ENCODE results near the gene SPOCK1. TPM values are rescaled to one million over a fixed set of nuclear protein-coding genes. Genes with fewer than 3 reads are reported as not detected.
"Not testable (repeated sequence)": the region's sequence is repeated elsewhere in the genome, so short reads cannot be mapped to it uniquely, and the experiment has no call there.

SPOCK1 gene
- total RNA-seq: under 1 TPM in 1 of 2 experiments, not detected in 1; 0.42 TPM

GRCh38 chr5:137498736-137499505 is at the start of gene SPOCK1:
TSS of gene SPOCK1 (minus strand) at chr5:137499326.
- Mint-ChIP-seq H3K27ac (no peak within 1 kb of the TSS), H3K4me1 (ENCODE audit: low read depth) (peaks cover 2% of the 10 kb centered on the region), H3K27me3 (ENCODE audit: low read depth) (peaks cover 13% of the 10 kb centered on the region), H3K9me3 (no peaks in the 10 kb centered on the region), H3K36me3 (ENCODE audit: low read depth) (no peaks in the 10 kb centered on the region), H3K4me3 (no peak within 1 kb of the TSS)
- CTCF ChIA-PET: interaction anchor here (0.6 to 1.2 kb wide), 4 partner anchors 93 to 185 kb away, joined by 3 to 8 read pairs (median 4); no protein-coding TSS in a partner anchor
- peak; percentile 54 for DNase-seq
- intact Hi-C loops (cut with micrococcal nuclease): loop anchor here (1.0 to 10.0 kb wide), 3 partner anchors 155 to 694 kb away; no protein-coding TSS in a partner anchor

DNA sequence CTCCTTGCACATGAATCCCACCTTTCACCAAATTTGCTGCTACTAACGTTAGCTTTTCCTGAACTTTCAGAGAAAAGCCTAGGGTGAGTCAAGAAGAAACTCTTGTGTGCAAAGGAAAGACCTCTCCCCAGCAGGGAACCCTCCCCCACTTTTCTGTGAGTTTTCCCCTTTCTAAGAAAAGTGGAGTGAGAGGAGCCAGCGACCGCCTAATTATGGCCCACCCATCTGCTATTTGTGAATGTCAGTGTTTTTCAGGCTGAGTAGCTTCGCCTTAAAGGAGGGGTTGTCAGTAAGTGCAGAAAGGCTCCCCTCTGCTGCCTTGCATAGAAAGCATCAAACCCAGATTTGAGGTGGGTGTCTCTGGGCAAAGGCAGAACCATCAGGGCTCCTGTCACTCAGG is 46.8 kb upstream of the SPOCK1 start:
- Mint-ChIP-seq H3K4me3 (no peak overlapping the region), H3K4me1 (ENCODE audit: low read depth) (no peaks in the 10 kb centered on the region), H3K36me3 (ENCODE audit: low read depth) (peaks cover 3% of the 10 kb centered on the region), H3K9me3 (peaks cover 11% of the 10 kb centered on the region), H3K27me3 (ENCODE audit: low read depth) (peaks cover 21% of the 10 kb centered on the region), H3K27ac (no peak overlapping the region)
- no peak for DNase-seq
- intact Hi-C loops (cut with micrococcal nuclease): no loop called here
- CTCF ChIA-PET: no interaction called here

- CTCF ChIA-PET; intact Hi-C loops (cut with micrococcal nuclease); H3K27ac Mint-ChIP-seq; H3K4me3 Mint-ChIP-seq; DNase-seq; H3K4me1 Mint-ChIP-seq (ENCODE audit: low read depth); H3K36me3 Mint-ChIP-seq (ENCODE audit: low read depth): not testable (repeated sequence)
- Mint-ChIP-seq H3K9me3 (peaks cover 12% of the 10 kb centered on the region), H3K27me3 (ENCODE audit: low read depth) (peaks cover 15% of the 10 kb centered on the region)
These were observed 36.3 kb upstream of the SPOCK1 start for GRCh38 chr5:137535449-137535848.

GRCh38 chr5:137533963-137534362 is 34.8 kb upstream of the SPOCK1 start:
- peaks cover 11% of the 10 kb centered on the region for H3K27me3 Mint-ChIP-seq (ENCODE audit: low read depth)
- CTCF ChIA-PET: no interaction called here
- peaks cover 12% of the 10 kb centered on the region for H3K9me3 Mint-ChIP-seq
- intact Hi-C loops (cut with micrococcal nuclease): no loop called here
- H3K36me3 Mint-ChIP-seq (ENCODE audit: low read depth): peaks cover 2% of the 10 kb centered on the region
- DNase-seq: no peak
- H3K4me3 Mint-ChIP-seq: no peak overlapping the region
- no peaks in the 10 kb centered on the region for H3K4me1 Mint-ChIP-seq (ENCODE audit: low read depth)
- H3K27ac Mint-ChIP-seq: no peak overlapping the region

DNA sequence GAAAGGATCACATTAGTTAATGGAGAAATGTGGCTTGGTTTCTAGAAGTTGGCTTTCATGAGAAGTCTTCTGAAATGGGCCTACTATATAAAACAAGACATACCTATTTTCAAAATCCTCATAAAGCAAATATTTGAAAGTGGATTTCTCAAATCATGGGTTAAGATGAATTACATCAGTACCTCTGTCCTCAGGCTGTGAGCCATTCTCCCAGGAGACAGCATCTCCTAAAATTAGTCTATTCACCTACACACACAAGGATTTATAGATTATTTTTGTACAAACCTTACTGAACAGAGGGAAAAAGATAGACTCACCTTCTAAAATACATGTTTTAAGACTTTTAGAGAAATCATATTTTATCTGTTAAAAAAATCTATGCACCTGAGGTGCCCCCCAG is 32.1 kb upstream of the SPOCK1 start:
- CTCF ChIA-PET: no interaction called here
- Mint-ChIP-seq H3K27ac (no peak overlapping the region), H3K4me3 (no peak overlapping the region), H3K36me3 (ENCODE audit: low read depth) (no peaks in the 10 kb centered on the region), H3K4me1 (ENCODE audit: low read depth) (no peaks in the 10 kb centered on the region), H3K9me3 (peaks cover 14% of the 10 kb centered on the region), H3K27me3 (ENCODE audit: low read depth) (peaks cover 13% of the 10 kb centered on the region)
- intact Hi-C loops (cut with micrococcal nuclease): no loop called here
- DNase-seq: no peak

DNA sequence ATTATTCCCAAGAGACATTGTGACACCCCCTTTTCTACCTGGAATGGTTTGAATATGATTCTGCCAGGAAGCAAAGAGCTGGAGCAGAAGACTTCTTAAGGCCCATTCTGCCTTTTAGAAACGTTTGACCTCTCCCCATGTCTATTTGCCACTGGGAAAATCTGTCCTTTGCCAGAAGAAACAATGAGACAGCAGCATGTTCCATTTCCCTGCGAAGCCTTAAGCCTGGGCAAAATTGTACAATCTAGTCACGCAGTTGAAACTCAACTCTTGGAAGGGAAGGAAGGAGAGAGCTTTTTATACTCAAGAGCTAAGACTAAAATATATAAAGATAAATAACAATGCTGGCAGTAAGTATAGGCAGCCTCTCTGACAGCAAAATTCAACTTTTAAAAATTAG is 22.1 kb upstream of the SPOCK1 start:
- no peak for DNase-seq
- Mint-ChIP-seq H3K9me3 (peaks cover 3% of the 10 kb centered on the region), H3K27me3 (ENCODE audit: low read depth) (peaks cover 15% of the 10 kb centered on the region), H3K36me3 (ENCODE audit: low read depth) (no peaks in the 10 kb centered on the region), H3K27ac (no peak overlapping the region), H3K4me1 (ENCODE audit: low read depth) (no peaks in the 10 kb centered on the region), H3K4me3 (no peak overlapping the region)
- CTCF ChIA-PET: no interaction called here
- intact Hi-C loops (cut with micrococcal nuclease): no loop called here

DNA sequence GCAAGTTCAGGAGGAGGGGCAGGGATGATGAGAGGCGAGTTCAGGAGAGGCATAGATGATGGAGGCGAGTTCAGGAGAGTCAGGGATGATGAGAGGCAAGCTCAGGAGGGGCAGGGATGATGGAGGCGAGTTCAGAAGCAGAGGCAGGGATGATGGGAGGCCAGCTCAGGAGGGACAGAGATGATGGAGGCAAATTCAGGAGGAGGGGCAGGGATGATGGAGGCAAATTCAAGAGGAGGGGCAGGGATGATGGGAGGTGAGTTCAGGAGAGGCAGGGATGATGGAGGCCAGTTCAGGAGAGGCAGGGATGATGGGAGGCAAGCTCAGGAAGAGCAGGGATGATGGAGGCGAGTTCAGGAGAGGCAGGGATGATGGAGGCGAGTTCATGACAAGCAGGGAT is 17.8 kb upstream of the SPOCK1 start:
- no peak for DNase-seq
- H3K9me3 Mint-ChIP-seq: peaks cover 3% of the 10 kb centered on the region
- H3K4me3 Mint-ChIP-seq: no peak overlapping the region
- CTCF ChIA-PET: interaction anchor here (1.3 kb wide), 1 partner anchor 57 kb away, joined by 3 read pairs; no protein-coding TSS in a partner anchor
- no peaks in the 10 kb centered on the region for H3K4me1 Mint-ChIP-seq (ENCODE audit: low read depth)
- no peaks in the 10 kb centered on the region for H3K36me3 Mint-ChIP-seq (ENCODE audit: low read depth)
- peaks cover 18% of the 10 kb centered on the region for H3K27me3 Mint-ChIP-seq (ENCODE audit: low read depth)
- no peak overlapping the region for H3K27ac Mint-ChIP-seq
- intact Hi-C loops (cut with micrococcal nuclease): no loop called here

- Mint-ChIP-seq H3K27ac (no peak overlapping the region), H3K36me3 (ENCODE audit: low read depth) (no peaks in the 10 kb centered on the region), H3K4me3 (no peak overlapping the region), H3K4me1 (ENCODE audit: low read depth) (no peaks in the 10 kb centered on the region), H3K27me3 (ENCODE audit: low read depth) (peaks cover 22% of the 10 kb centered on the region), H3K9me3 (peaks cover 3% of the 10 kb centered on the region)
- CTCF ChIA-PET: no interaction called here
- no peak for DNase-seq
- intact Hi-C loops (cut with micrococcal nuclease): no loop called here
These were observed 17.2 kb upstream of the SPOCK1 start for GRCh38 chr5:137516251-137516797.

DNA sequence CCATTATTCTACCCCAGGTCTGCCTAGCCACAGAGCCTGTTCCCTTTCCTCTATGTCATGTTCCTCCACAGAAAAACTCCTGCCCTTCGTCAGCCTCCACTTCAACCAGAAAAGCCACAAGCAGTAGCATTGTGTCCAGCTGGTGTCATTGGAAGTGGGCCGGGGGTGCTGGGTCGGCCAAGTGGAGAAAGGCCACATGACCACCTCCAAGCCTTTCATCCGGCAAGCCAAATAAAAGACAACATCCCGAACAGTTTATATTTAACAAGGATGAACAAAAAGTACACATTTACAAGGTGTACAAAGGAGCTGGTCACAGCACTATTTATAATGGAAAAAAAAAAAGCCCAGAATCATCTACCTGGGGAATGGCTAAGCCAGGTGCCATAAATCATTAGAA is 16.1 kb upstream of the SPOCK1 start:
- intact Hi-C loops (cut with micrococcal nuclease): no loop called here
- Mint-ChIP-seq H3K27me3 (ENCODE audit: low read depth) (peaks cover 18% of the 10 kb centered on the region), H3K4me3 (no peak overlapping the region), H3K4me1 (ENCODE audit: low read depth) (no peaks in the 10 kb centered on the region), H3K36me3 (ENCODE audit: low read depth) (no peaks in the 10 kb centered on the region), H3K9me3 (peaks cover 5% of the 10 kb centered on the region), H3K27ac (no peak overlapping the region)
- CTCF ChIA-PET: interaction anchor here (0.6 kb wide), 1 partner anchor 149 kb away, joined by 3 read pairs; no protein-coding TSS in a partner anchor
- no peak for DNase-seq

GRCh38 chr5:137510671-137511070 is 11.5 kb upstream of the SPOCK1 start:
- H3K27ac Mint-ChIP-seq: no peak overlapping the region
- DNase-seq: no peak
- no peaks in the 10 kb centered on the region for H3K4me1 Mint-ChIP-seq (ENCODE audit: low read depth)
- H3K27me3 Mint-ChIP-seq (ENCODE audit: low read depth): peaks cover 18% of the 10 kb centered on the region
- no peaks in the 10 kb centered on the region for H3K36me3 Mint-ChIP-seq (ENCODE audit: low read depth)
- CTCF ChIA-PET: no interaction called here
- intact Hi-C loops (cut with micrococcal nuclease): no loop called here
- H3K4me3 Mint-ChIP-seq: no peak overlapping the region
- peaks cover 2% of the 10 kb centered on the region for H3K9me3 Mint-ChIP-seq

DNA sequence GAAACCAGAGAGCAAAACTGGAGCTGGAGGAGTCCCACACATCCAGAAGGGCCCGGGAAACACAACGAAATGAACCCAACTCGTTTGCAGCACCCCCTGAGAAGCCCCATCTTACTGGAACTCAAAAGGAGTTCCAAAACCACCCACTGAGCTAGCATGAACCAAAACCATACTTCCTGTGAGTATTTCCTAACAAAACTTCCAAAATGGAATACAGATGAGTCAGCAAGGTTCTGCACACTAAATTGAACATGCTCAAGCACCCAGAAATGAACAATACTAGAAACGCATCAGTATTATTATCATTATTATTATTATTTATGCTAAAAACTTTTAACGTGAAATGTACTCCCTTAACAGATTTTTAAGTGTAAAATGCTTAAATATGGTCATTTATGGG is 8.0 kb upstream of the SPOCK1 start:
- H3K27me3 Mint-ChIP-seq (ENCODE audit: low read depth): peaks cover 17% of the 10 kb centered on the region
- H3K36me3 Mint-ChIP-seq (ENCODE audit: low read depth): no peaks in the 10 kb centered on the region
- intact Hi-C loops (cut with micrococcal nuclease): no loop called here
- H3K4me1 Mint-ChIP-seq (ENCODE audit: low read depth): no peaks in the 10 kb centered on the region
- CTCF ChIA-PET: no interaction called here
- H3K4me3 Mint-ChIP-seq: no peak overlapping the region
- H3K9me3 Mint-ChIP-seq: peaks cover 2% of the 10 kb centered on the region
- no peak overlapping the region for H3K27ac Mint-ChIP-seq
- no peak for DNase-seq

- Mint-ChIP-seq H3K27me3 (ENCODE audit: low read depth) (peaks cover 14% of the 10 kb centered on the region), H3K4me3 (no peak overlapping the region), H3K27ac (no peak overlapping the region), H3K4me1 (ENCODE audit: low read depth) (no peaks in the 10 kb centered on the region), H3K9me3 (peaks cover 2% of the 10 kb centered on the region), H3K36me3 (ENCODE audit: low read depth) (no peaks in the 10 kb centered on the region)
- DNase-seq: no peak
- CTCF ChIA-PET: interaction anchor here (1.9 kb wide), 1 partner anchor 186 kb away, joined by 5 read pairs; no protein-coding TSS in a partner anchor
- intact Hi-C loops (cut with micrococcal nuclease): no loop called here
These were observed 7.2 kb upstream of the SPOCK1 start for GRCh38 chr5:137506296-137506695.

GRCh38 chr5:137504916-137505315 is 5.8 kb upstream of the SPOCK1 start:
- H3K4me1 Mint-ChIP-seq (ENCODE audit: low read depth): no peaks in the 10 kb centered on the region
- H3K27me3 Mint-ChIP-seq (ENCODE audit: low read depth): peaks cover 12% of the 10 kb centered on the region
- CTCF ChIA-PET: interaction anchor here (1.9 kb wide), 1 partner anchor 185 kb away, joined by 5 read pairs; no protein-coding TSS in a partner anchor
- H3K4me3 Mint-ChIP-seq: no peak overlapping the region
- DNase-seq: no peak
- H3K36me3 Mint-ChIP-seq (ENCODE audit: low read depth): no peaks in the 10 kb centered on the region
- H3K9me3 Mint-ChIP-seq: no peaks in the 10 kb centered on the region
- intact Hi-C loops (cut with micrococcal nuclease): no loop called here
- no peak overlapping the region for H3K27ac Mint-ChIP-seq
